ENCODE data around the gene OXSR1. TPM values are rescaled to one million over a fixed set of nuclear protein-coding genes. Genes with fewer than 3 reads are reported as not detected.

OXSR1 gene
- total and polyA plus RNA-seq, 10 of the 15 experiments (the other 5 are each of a cell fraction or from before 2014, with no cell fraction given), result 12.4 to 54.6 (median 35.7) TPM

DNA sequence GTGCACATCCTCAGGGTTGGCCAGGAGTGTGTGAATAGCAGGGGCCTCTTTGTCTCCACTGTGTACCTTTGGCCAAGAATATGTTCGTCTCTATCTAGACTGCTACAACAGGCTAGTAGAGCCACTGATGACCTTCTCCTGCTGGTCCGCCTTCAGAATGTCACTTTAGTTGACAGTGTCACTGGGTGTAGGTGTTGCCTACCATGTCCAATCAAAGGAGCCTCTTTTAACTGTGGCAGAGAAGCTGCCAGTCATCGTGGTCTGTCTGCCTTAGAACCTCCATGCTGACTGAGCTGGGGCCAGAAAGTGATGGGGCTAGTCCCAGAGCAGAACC is 40.1 kb downstream of the OXSR1 start:
- ATAC-seq, result peak; percentile 24
- 70% methylated on average over 3 of the region's 3 CpGs for WGBS (ENCODE audit: insufficient coverage, insufficient replicate concordance, low lambda C conversion rate, missing lambda C conversion rate)
- Histone ChIP-seq H3K79me2 (ENCODE audit: control insufficient read depth, insufficient read depth, low read length) (peaks cover 24% of the 10 kb centered on the region), H3K9me3 (replicated peaks; ENCODE audit: control insufficient read depth, insufficient read depth, low read length) (no peaks in the 10 kb centered on the region; the same call in 2 of the 3 replicates), H3K4me1 (ENCODE audit: control insufficient read depth, insufficient read depth, low read length) (peaks cover 17% of the 10 kb centered on the region; the same call in 1 of the 2 replicates), H2AFZ (ENCODE audit: control insufficient read depth, low read depth, low read length) (no peak overlapping the region), H3K27me3 (replicated peaks in 1 of 2; ENCODE audit: control insufficient read depth in 2 of 2, insufficient read depth in 2 of 2, low read length in 1 of 2) (no peaks in the 10 kb centered on the region), H3K4me3 (no peak overlapping the region), H3K9ac (ENCODE audit: control insufficient read depth, insufficient read depth, low read length) (no peak overlapping the region), H3K27ac (ENCODE audit: control insufficient read depth, insufficient read depth) (no peak overlapping the region), H3K4me2 (ENCODE audit: control insufficient read depth, insufficient read depth) (no peak overlapping the region), H3K36me3 (ENCODE audit: control insufficient read depth in 2 of 2, insufficient read depth in 2 of 2, low read length in 1 of 2) (peaks cover 11 to 14% of the 10 kb centered on the region in 2 experiments; a peak in 3 of 4 replicates), H4K20me1 (ENCODE audit: control insufficient read depth, insufficient read depth) (no peaks in the 10 kb centered on the region)
- ChIA-PET CTCF (interaction anchor here (0.9 to 2.0 kb wide), 5 partner anchors 11 to 75 kb away, joined by 3 to 5 read pairs (median 3); no protein-coding TSS in a partner anchor), RAD21 (ENCODE audit: unreplicated experiment) (no interaction called here), SMC1A (ENCODE audit: uncharacterized antibody, unreplicated experiment) (interaction anchor here (0.9 to 2.2 kb wide), 6 partner anchors 11 to 45 kb away, joined by 3 to 7 read pairs (median 4); no protein-coding TSS in a partner anchor), POLR2A (no interaction called here)
- in situ Hi-C loops (cut with MboI) (no loop called here), intact Hi-C loops (cut with micrococcal nuclease; ENCODE audit: unreplicated experiment) (no loop called here)
- peak; percentile 45; the same call in 1 of the 2 replicates for TF ChIP-seq PKNOX1 (IDR thresholded peaks at IDR 0.05)
- TF ChIP-seq, protein P1, sequence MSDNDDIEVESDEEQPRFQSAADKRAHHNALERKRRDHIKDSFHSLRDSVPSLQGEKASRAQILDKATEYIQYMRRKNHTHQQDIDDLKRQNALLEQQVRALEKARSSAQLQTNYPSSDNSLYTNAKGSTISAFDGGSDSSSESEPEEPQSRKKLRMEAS (IDR thresholded peaks at IDR 0.05; ENCODE audit: low read depth, low read length), result no peak
- no peak for TF ChIP-seq PAX8 (IDR thresholded peaks at IDR 0.05)
- no peak for TF ChIP-seq MXI1 (IDR thresholded peaks at IDR 0.05; ENCODE audit: low read depth, low read length)
- TF ChIP-seq TBL1XR1 (IDR thresholded peaks at IDR 0.05; ENCODE audit: low read depth, low read length), result no peak
- TF ChIP-seq REST (IDR thresholded peaks at IDR 0.05; ENCODE audit: low read depth, low read length), result no peak
- no peak for FAIRE-seq
- BruUV-seq (replicated peaks), result no TSS peak
- no peak for DNase-seq (ENCODE audit: low read depth, low spot score)

Measured in GM12878 (cell line).